Activated naive CD4-positive, alpha-beta T cell treated with anti-CD3 and anti-CD28 coated beads for 36 hours (primary cell): ENCODE data around the gene DLG4. TPM values are rescaled to one million over a fixed set of nuclear protein-coding genes. Genes with fewer than 3 reads are reported as not detected.

Experiments used
- CTCF ChIA-PET: fragments of 350-600 bp; sonication (Branson Sonifier 250); formaldehyde crosslinking; loops from one replicate; lab custom pipeline; 2021; ENCODE audit warnings: antibody characterized with exemption; lab: Charles Lee
- DNase-seq: peaks from one replicate; pipeline ENCODE4 v3.0.0-alpha.2; 2020
- H3K27ac Mint-ChIP-seq: one replicate; pipeline ENCODE4 v1.8.0; 2021; ENCODE audit warnings: mild to moderate bottlenecking, mixed read lengths
- H3K27me3 Mint-ChIP-seq: one replicate; pipeline ENCODE4 v1.8.0; 2021; ENCODE audit warnings: low read depth, mixed read lengths
- H3K36me3 Mint-ChIP-seq: one replicate; pipeline ENCODE4 v1.8.0; 2021; ENCODE audit warnings: low read depth, mixed read lengths
- H3K4me1 Mint-ChIP-seq: one replicate; pipeline ENCODE4 v1.8.0; 2021; ENCODE audit warnings: low read depth, mixed read lengths
- H3K4me3 Mint-ChIP-seq: one replicate; pipeline ENCODE4 v1.8.0; 2021; ENCODE audit warnings: mild to moderate bottlenecking, moderate library complexity, mixed read lengths
- H3K9me3 Mint-ChIP-seq: one replicate; pipeline ENCODE4 v1.8.0; 2021; ENCODE audit warnings: mixed read lengths
- intact Hi-C: fragments of 100-400 bp; cut with micrococcal nuclease; formaldehyde crosslinking; loops from one replicate; pipeline ENCODE4 v1.15.1; 2023
- total RNA-seq, 2 experiments: library from RNA; stranded (reverse); gene quantifications; one replicate each; pipeline ENCODE4 v1.2.3, GENCODE V29; 2021

The DLG4 gene
- total RNA-seq, 2 experiments from 2014 or later = 13.6 to 13.8 TPM

DNA sequence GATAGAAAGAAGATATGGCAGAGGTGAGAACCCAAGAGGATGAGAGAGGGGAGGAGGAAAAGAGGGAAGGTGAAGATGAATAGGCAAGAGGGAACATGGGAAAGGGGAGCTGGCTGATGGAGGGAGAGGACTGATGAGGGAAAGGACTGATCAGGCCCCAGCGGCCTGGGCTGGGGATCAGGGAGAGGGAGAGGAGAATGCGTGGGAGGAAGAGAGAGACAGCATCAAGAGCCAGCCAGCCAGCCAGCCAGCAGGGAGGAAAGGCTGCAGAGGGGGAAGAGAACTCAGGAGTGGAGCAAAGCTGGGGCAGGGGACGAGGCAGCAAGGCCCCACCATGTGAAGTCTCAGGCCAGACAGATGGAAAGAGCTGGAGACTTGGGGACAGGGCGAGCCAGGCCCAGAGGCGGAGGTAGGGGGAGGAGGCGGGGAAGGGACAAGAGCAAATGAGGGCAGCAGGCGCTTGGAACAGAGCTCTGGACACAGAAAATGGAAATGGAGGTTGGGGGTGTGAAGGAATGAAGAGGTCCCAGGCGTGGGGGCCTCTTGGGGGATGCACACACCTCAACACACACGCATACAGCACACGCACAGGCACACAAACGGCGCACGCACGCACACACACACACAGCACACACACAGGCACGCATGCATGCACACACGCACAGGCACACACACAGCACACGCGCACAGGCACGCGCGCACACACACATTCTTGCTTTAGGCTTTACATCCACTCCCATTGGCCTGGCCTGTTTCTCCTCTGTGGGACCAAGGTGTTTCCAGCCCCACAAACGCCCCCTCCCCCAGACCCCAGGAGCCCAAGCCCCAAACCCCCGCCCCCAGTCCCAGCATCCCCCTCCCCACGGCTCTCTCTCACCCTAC lies 12.3 kb downstream of the DLG4 start:
- Mint-ChIP-seq H3K36me3 (no peaks in the 10 kb centered on the region), H3K27me3 (no peaks in the 10 kb centered on the region), H3K27ac (no peak overlapping the region), H3K4me1 (peaks cover 31% of the 10 kb centered on the region), H3K4me3 (no peak overlapping the region), H3K9me3 (no peaks in the 10 kb centered on the region)
- no peak for DNase-seq
- CTCF ChIA-PET = interaction anchor here (0.6 kb wide), 1 partner anchor 32 kb away, joined by 3 read pairs; the partner anchor contains the start of gene PHF23
- intact Hi-C loops = no loop called here

DNA sequence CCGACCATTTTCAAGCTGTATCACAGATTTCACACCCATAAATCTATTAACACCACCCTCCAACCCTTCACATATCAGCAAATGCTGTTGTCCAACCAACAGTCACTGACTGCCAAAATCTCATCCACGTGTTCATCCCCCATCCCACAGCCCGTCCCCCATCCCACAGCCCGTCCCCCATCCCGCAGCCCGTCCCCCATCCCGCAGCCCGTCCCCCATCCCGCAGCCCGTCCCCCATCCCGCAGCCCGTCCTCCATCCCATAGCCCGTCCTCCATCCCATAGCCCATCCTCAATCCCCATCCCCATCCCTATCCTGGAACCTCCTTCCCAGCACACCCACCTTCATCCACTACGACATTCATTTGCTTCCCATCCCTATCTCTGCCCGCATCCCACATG lies 14.1 kb downstream of the DLG4 start:
- intact Hi-C loops = loop anchor here (1.0 kb wide), 1 partner anchor 9 kb away; no protein-coding TSS in a partner anchor
- H3K4me3 Mint-ChIP-seq = peak overlapping the region; percentile 70
- peaks cover 31% of the 10 kb centered on the region for H3K4me1 Mint-ChIP-seq
- H3K27ac Mint-ChIP-seq = peak overlapping the region; percentile 85
- DNase-seq = no peak
- H3K36me3 Mint-ChIP-seq = no peaks in the 10 kb centered on the region
- CTCF ChIA-PET = no interaction called here
- no peaks in the 10 kb centered on the region for H3K27me3 Mint-ChIP-seq
- H3K9me3 Mint-ChIP-seq = no peaks in the 10 kb centered on the region

DNA sequence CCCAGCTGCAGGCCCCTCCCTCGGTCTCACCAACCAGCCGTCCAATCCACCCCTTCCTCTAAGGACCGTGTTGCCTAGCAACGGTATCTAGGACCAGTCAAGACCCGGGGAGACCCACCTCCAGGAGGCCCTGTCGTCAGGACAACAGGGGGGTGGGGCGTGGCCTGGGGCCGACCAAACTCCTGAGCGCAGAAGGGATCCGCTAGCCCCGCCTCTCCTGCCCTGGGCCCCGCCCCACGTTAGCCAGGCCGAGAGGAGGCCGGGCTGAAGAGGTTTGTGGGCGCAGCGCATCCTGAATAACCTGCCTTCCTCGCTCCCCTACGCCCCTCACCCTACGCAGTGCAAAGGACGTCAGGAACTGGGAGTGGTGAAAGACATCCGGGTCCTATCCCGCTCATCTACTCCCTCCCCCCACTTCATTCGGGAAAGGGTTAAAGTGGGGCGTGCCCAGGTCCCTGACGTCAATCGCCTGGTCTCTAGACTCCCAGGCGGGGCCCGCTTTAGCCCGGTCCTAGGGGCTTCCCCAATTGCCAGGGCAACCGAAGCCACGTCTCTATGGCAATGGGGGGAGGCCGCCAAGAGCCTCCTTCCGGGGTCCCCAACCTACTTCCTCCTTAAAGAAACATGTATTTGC lies 14.7 kb downstream of the DLG4 start:
- CTCF ChIA-PET = interaction anchor here (1.0 kb wide), 1 partner anchor 28 kb away, joined by 4 read pairs; no protein-coding TSS in a partner anchor
- Mint-ChIP-seq H3K4me1 (peaks cover 28% of the 10 kb centered on the region), H3K27ac (peak overlapping the region; percentile 85), H3K9me3 (no peaks in the 10 kb centered on the region), H3K36me3 (no peaks in the 10 kb centered on the region), H3K4me3 (peak overlapping the region; percentile 70), H3K27me3 (no peaks in the 10 kb centered on the region)
- peak; percentile 96 for DNase-seq
- intact Hi-C loops = loop anchor here (1.0 kb wide), 1 partner anchor 9 kb away; no protein-coding TSS in a partner anchor

DNA sequence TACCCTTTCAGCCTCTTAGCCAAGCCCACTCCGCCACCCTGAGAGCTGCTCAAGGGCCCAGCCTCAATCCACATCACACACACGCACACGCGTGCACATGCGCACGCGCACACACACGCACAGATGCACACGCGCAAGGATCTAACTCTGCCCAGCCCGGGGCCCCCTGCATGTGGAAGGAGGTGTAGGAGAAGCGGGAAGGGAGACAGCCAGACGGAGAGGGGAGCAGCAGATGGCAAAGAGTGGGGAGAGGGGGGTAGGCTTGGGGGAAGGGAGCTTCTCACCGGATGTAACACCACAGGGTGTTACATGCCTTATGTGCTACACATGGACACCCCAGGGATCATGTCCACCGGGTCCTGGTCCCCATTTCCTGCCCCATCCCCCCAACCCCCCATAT lies 15.3 kb downstream of the DLG4 start:
- intact Hi-C loops = no loop called here
- H3K9me3 Mint-ChIP-seq = no peaks in the 10 kb centered on the region
- no peaks in the 10 kb centered on the region for H3K36me3 Mint-ChIP-seq
- no peaks in the 10 kb centered on the region for H3K27me3 Mint-ChIP-seq
- peak overlapping the region; percentile 85 for H3K27ac Mint-ChIP-seq
- DNase-seq = no peak
- peaks cover 28% of the 10 kb centered on the region for H3K4me1 Mint-ChIP-seq
- CTCF ChIA-PET = interaction anchor here (1.0 to 1.3 kb wide), 2 partner anchors 27 to 152 kb away, joined by 3 to 4 read pairs; no protein-coding TSS in a partner anchor
- H3K4me3 Mint-ChIP-seq = peak overlapping the region; percentile 70

DNA sequence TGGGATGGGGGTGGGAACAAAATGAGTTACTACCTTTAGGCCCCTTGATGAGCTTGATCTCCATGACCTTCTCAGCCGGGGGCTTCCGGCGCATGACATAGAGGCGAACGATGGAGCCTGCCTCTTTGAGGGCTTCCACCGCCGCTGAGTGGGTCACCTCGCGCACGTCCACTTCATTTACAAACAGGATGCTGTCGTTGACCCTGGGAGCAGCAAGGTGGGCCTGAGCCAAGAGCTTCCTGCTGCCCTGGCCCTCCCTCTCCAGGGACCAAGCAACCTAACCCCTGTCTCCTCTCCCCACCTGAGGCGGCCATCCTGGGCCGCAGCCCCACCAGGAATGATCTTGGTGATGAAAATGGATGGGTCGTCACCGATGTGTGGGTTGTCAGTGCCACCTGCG lies 16.2 kb downstream of the DLG4 start:
- intact Hi-C loops = no loop called here
- Mint-ChIP-seq H3K27ac (no peak overlapping the region), H3K9me3 (no peaks in the 10 kb centered on the region), H3K36me3 (no peaks in the 10 kb centered on the region), H3K4me1 (peaks cover 28% of the 10 kb centered on the region), H3K4me3 (peak overlapping the region; percentile 70), H3K27me3 (no peaks in the 10 kb centered on the region)
- no peak for DNase-seq
- CTCF ChIA-PET = interaction anchor here (1.3 kb wide), 1 partner anchor 151 kb away, joined by 3 read pairs; no protein-coding TSS in a partner anchor

DNA sequence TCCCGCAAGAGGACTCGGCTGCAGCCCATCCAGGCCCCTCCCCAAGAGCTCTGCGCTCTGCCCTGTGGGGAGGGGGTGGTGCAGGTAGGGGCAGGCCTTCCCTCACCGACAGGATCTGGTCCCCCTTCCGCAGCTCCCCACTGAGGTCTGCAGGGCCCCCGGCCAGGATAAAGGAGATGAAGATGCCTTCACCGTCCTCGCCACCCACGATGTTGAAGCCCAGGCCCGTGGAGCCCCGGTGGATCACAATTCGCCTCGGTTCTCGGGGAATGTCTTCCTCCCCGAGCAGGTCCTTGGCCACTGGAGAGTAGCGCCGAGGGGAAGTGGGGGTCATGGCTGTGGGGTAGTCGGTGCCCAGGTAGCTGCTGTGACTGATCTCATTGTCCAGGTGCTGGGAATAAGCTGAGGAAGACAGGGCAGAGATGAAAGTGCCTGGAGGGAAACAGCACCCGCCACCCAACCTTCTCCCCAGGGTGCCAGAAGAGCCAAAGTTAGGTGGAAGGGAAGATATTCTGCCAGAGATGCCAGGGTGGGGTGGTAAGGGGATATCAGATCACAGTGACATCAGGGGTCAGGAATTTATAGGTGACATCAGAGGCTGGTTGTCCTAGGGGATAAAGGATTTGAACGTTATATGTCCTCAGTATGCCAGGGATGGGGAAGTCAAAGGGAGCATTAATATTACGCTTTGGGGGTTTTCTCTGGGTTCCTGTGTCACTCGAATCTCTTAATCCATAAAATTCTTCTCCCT lies 22.8 kb downstream of the DLG4 start:
- CTCF ChIA-PET = interaction anchor here (1.0 kb wide), 1 partner anchor 19 kb away, joined by 3 read pairs; no protein-coding TSS in a partner anchor
- H3K36me3 Mint-ChIP-seq = peaks cover 3% of the 10 kb centered on the region
- no peaks in the 10 kb centered on the region for H3K4me1 Mint-ChIP-seq
- no peaks in the 10 kb centered on the region for H3K9me3 Mint-ChIP-seq
- H3K4me3 Mint-ChIP-seq = no peak overlapping the region
- H3K27ac Mint-ChIP-seq = no peak overlapping the region
- no peak for DNase-seq
- intact Hi-C loops = no loop called here
- H3K27me3 Mint-ChIP-seq = no peaks in the 10 kb centered on the region

DNA sequence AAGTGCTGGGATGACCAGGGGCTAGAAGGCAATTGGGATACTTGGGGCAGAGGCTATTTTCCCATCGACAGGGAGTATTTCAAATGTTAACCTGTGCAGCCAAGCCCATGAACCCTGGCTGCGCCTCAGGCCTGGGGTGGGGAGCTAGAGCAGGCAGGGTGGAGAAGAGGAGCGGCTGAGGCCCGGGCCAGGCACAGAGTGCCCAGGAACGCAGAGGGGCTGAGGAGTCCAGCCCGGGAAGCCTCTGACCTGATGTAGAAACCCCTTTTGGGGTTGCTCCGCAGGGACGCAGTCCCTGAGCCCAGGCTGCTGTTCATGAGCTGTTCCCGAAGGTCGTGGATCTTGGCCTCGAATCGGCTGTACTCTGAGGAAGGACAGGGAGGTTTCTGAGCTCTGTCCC lies 23.7 kb downstream of the DLG4 start:
- Mint-ChIP-seq H3K4me3 (no peak overlapping the region), H3K27me3 (no peaks in the 10 kb centered on the region), H3K27ac (no peak overlapping the region), H3K4me1 (no peaks in the 10 kb centered on the region), H3K36me3 (peaks cover 3% of the 10 kb centered on the region), H3K9me3 (no peaks in the 10 kb centered on the region)
- intact Hi-C loops = no loop called here
- DNase-seq = no peak
- CTCF ChIA-PET = interaction anchor here (0.6 to 1.0 kb wide), 2 partner anchors 19 to 361 kb away, joined by 3 read pairs; no protein-coding TSS in a partner anchor

DNA sequence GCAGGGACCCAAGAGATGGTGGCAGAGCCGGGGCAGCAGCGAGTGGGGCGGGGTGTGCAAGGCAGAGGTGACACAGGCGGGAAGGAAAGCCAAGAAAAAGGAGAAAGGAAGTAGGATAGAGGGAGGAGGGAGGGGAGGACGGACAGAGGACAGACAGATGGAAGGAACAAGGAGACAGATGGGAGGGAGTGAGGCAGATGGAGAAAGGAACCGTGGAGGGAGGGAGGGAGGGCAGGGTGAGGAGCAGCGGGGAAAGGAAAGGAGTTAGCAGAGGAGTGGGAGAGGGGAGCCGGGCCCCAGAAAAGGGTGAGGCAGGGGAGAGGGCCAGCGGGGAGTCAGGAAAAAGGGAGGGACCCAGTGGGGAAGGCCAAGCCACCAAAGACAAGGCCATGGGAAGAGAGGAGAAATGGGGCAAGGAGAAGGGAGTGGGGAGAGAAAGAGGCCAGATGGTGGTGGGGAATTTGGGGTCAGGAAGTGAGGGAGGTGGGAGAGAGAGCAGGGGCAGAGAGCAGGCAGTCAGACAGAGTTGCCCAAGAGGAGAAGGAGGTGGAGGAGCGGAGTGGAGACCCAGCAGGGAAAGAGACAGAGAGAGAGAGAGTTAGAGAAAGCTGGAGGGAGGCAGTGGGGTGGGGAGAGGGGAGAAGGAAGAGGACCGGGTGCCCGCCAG lies 27.2 kb downstream of the DLG4 start:
- no peak overlapping the region for H3K27ac Mint-ChIP-seq
- peaks cover 3% of the 10 kb centered on the region for H3K36me3 Mint-ChIP-seq
- no peaks in the 10 kb centered on the region for H3K4me1 Mint-ChIP-seq
- no peaks in the 10 kb centered on the region for H3K27me3 Mint-ChIP-seq
- CTCF ChIA-PET = interaction anchor here (1.0 to 1.2 kb wide), 2 partner anchors 15 to 350 kb away, joined by 3 to 4 read pairs; no protein-coding TSS in a partner anchor
- no peak for DNase-seq
- intact Hi-C loops = no loop called here
- H3K4me3 Mint-ChIP-seq = no peak overlapping the region
- no peaks in the 10 kb centered on the region for H3K9me3 Mint-ChIP-seq

DNA sequence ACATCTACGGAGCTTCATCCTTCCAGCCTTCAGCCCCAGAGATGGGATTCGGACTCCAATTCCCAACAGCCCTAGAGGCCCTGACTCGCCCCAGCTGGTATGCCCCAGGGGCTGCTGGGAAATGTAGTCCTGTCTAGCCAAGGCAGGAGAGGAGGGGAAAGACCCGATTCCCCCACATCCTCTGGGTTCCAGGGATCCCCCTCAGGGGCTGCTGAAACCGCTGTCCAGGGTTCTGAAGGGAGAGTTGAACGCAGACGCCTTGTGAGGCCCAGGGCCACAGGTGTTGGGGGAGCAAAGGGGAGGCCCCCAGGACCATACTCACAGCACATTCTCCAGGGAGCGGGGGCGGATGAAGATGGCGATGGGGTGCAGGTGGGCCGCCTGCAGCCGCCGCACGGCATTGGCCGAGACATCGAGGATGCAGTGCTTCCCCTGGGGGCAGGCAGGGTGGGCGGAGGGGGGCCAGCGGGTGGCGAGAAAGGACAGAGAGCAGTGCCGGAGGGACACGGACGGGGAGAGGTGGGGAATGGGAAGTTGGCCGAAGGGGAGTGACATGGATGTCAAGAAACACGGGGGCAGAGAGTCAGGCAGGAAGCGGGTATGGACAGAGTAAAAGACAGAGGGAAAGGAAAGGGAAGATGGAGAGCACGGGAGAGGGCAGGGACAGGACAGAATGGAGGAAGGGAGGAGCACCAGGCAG lies 27.9 kb downstream of the DLG4 start:
- H3K36me3 Mint-ChIP-seq = peaks cover 3% of the 10 kb centered on the region
- H3K9me3 Mint-ChIP-seq = no peaks in the 10 kb centered on the region
- no peak overlapping the region for H3K4me3 Mint-ChIP-seq
- CTCF ChIA-PET = interaction anchor here (1.3 kb wide), 1 partner anchor 14 kb away, joined by 3 read pairs; no protein-coding TSS in a partner anchor
- no peaks in the 10 kb centered on the region for H3K27me3 Mint-ChIP-seq
- intact Hi-C loops = no loop called here
- no peaks in the 10 kb centered on the region for H3K4me1 Mint-ChIP-seq
- H3K27ac Mint-ChIP-seq = no peak overlapping the region
- peak; percentile 56 for DNase-seq

DNA sequence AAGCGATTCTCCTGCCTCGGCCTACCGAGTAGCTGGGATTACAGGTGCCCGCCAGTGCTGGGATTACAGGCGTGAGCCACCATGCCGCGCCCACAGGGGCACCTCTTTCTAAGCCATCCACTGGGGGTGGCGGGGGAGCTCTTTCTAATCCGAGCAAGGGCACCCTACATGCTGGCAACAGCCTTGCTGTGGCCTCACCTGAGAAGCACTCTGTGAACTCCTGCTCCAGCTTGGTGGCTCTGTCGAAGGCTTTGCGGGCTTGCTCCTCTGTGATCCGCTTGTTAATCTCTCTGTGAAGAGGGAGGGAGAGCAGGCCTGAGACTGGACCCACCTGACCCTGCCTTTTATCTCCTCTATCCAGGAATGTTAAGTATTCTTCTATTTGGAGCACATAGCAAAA lies 28.6 kb downstream of the DLG4 start:
- H3K27me3 Mint-ChIP-seq = no peaks in the 10 kb centered on the region
- H3K27ac Mint-ChIP-seq = no peak overlapping the region
- intact Hi-C loops = no loop called here
- H3K4me3 Mint-ChIP-seq = no peak overlapping the region
- CTCF ChIA-PET = interaction anchor here (1.3 kb wide), 1 partner anchor 14 kb away, joined by 3 read pairs; no protein-coding TSS in a partner anchor
- H3K9me3 Mint-ChIP-seq = no peaks in the 10 kb centered on the region
- DNase-seq = no peak
- H3K4me1 Mint-ChIP-seq = no peaks in the 10 kb centered on the region
- peaks cover 3% of the 10 kb centered on the region for H3K36me3 Mint-ChIP-seq
